ENCODE data around the gene KRT40.

GRCh38 chr17:40950176-40950575, 34.0 kb downstream of the KRT40 start:
- TF ChIP-seq CTCF (IDR thresholded peaks at IDR 0.05) (no peak), EZH2 (IDR thresholded peaks at IDR 0.05; ENCODE audit: borderline replicate concordance, insufficient read depth, low read depth, low read length, poor library complexity, severe bottlenecking) (no peak)
